GM19455 (cell line): Measurements from ENCODE around the gene NEK6.

Experiments used
- ATAC-seq: cut with Tn5 transposase; IDR thresholded peaks from one replicate; pipeline ENCODE4 v1.9.1; 2021; ENCODE audit not compliant: unreplicated experiment

Gene NEK6

GRCh38 chr9:124293718-124294506, 36.2 kb downstream of the NEK6 start:
- no peak for ATAC-seq

- ATAC-seq = no peak
Measured at GRCh38 chr9:124295159-124295794, 37.5 kb downstream of the NEK6 start.

- no peak for ATAC-seq
Measured at GRCh38 chr9:124296094-124296493, 38.3 kb downstream of the NEK6 start.

GRCh38 chr9:124296796-124297550, 39.2 kb downstream of the NEK6 start:
- ATAC-seq = no peak

GRCh38 chr9:124297551-124297901, 39.8 kb downstream of the NEK6 start:
- no peak for ATAC-seq

- ATAC-seq = no peak
Measured at GRCh38 chr9:124297915-124298645, 40.3 kb downstream of the NEK6 start.

GRCh38 chr9:124298646-124299235, 41.0 kb downstream of the NEK6 start:
- ATAC-seq = no peak

GRCh38 chr9:124299515-124300090, 41.9 kb downstream of the NEK6 start:
- no peak for ATAC-seq

GRCh38 chr9:124300312-124300711, 42.6 kb downstream of the NEK6 start:
- no peak for ATAC-seq

- no peak for ATAC-seq
Measured at GRCh38 chr9:124302921-124303320, 45.2 kb downstream of the NEK6 start.

- no peak for ATAC-seq
Measured at GRCh38 chr9:124303762-124304161, 46.0 kb downstream of the NEK6 start.

GRCh38 chr9:124304285-124304684, 46.5 kb downstream of the NEK6 start:
- no peak for ATAC-seq

- no peak for ATAC-seq
Measured at GRCh38 chr9:124306098-124306735, 48.5 kb downstream of the NEK6 start.

GRCh38 chr9:124307379-124308030, 49.8 kb downstream of the NEK6 start:
- no peak for ATAC-seq

GRCh38 chr9:124308606-124309491, 51.1 kb downstream of the NEK6 start:
- ATAC-seq = no peak

- no peak for ATAC-seq
Measured at GRCh38 chr9:124309667-124310084, 51.9 kb downstream of the NEK6 start.

GRCh38 chr9:124311283-124311682, 53.5 kb downstream of the NEK6 start:
- no peak for ATAC-seq
